ENCODE data around the gene TADA2B.
A peak's percentile ranks its signal among the peaks of the same experiment; 100 is the strongest.

TADA2B gene

DNA sequence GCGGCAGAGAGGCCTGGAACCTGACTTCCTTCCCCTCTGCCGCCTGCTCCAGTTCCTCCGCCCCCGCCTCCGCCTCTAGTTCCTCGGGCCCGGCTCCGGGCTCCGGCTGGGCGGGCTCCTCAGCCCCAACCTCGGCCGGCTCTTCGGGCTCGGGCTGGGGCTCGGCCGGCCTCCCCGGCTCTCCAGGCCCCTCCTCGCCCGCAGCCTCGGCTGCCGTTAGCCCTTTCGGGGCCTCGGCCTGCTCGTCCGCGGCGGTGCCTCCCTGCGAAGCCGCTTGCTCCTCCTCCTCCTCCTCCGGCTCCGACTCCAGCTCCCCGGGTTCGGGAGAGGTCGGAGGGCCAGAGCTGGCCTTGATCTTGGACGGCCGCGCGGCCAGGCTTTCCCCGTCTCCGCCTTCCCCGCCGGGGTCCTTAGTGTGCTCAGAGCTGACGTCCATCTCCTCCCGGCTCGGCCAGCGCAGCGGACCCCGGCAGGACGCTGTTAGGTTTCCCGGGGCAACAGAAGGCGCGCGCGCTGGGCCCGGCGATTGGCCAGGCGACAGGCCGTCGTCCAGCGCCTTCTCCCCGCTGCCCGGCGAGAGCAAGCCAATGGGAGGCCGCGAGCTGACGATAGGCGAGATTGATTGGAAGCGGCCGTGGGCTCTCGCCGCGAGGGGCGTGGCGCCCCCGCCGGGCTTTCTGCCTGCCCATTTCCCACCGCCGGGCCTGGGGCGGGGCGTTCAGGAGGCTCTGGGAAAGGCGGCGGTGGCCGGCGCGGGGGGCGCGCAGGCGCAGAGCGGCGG lies 479 bp upstream of the TADA2B start:
- DNase-seq: peak; percentile 95 to 97

DNA sequence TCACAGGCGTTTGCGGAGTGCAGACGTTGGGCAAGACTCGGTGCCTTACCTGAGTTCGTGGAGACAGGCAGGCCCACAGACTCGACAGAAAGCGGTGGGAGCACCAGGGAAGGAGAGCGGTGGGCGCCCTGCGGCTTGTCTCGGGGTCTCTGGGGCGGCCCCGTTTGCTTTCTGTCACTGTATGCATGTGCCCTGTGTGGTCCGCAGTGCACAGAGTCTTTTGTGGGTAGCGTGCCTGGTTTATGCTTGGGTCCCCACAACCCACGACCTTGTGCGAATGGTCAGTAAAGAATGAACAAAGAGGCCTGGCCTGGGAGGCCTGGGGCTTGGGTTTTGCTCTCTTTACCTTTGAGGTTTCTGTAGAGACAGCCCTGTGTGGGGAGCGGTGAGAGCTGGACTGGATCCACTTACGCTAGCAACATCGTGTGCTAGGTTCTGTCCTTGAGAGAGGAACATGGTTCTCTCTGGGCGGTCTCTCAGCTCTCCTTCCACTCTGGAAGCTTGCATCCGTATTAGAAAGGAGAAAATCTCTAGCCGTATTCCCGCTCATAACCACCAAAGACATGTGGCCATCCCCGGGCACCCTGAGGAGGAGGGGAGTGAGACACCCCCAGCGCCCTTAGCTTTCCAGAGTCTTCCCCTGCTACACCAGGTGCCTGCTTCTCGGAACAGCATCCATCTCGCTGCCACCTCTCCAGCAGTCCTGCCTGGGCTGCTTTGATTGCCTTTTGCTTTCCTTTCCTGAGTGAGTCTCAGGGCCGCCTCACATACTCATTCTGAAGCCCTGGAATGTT lies 1.2 kb downstream of the TADA2B start:
- DNase-seq: no peak

DNA sequence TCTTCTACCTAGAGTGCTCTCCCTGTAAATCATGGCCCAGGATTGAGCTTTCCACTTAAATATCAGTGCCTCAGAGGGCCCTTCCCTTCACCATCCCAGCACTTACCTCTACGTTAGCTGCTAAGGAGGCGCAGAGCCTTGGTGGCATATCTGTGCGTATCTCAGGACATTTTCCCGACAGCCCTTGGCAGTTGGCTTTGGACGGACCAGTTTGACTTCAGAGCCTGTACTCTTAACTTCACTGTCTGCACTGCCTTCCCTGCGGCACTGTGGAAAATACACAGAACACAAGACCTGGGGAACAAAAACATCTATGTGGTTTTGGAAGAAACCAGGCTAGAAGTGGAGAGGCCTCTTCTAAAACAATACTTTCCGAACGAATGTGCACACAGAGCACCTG lies 2.4 kb downstream of the TADA2B start:
- no peak for DNase-seq

DNA sequence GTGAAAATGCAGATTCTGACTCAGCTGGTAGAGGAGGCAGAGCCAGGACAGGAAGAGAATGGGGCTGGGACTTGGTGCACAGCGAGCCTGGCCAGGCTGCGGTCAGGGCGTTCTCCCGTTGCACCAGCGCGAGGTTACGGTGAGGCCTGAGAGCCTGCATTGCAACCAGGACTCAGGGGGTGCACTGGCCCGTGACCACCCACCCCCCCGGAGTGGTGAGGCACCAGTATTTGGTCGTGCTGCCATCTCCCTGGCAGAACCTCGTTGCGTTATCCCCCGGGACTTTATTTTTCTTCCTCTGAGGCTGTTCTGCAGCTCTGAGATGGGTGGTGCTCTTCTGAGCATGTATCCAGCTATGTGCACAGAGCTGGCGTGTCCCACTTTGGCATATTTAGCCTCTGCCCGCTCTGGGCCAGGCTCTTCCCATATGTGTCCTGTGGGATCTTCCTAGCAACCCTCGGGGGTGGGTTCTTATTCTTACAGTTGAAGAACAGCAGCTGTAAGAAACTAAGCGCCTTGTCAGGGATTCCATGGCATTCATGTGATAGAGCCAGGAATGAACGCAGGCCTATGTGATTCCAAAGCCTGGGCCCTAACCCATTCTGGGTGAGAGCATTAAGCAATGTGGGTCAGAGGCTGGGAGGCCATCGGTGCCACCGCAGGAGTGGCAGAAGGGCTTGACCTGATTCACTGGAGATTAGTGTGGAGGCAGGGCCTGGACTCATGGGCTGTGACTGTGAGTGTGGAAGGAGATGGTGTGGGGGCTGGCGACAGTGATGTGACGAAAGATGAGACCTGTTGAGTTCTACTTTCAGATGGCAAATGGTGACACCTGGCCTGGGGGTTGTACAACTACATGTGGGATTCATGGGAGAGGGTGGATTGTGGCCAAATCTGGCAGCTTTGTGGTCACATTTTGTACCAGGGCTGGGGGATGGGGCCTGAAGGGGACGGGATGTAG lies 3.1 kb downstream of the TADA2B start:
- DNase-seq: no peak

GRCh38 chr4:7046971-7047370 lies 3.8 kb downstream of the TADA2B start:
- no peak for DNase-seq

- no peak for DNase-seq
Measured at GRCh38 chr4:7048642-7049041, 5.5 kb downstream of the TADA2B start.

- DNase-seq: no peak
Measured at GRCh38 chr4:7049295-7049694, 6.1 kb downstream of the TADA2B start.

- no peak for DNase-seq
Measured at GRCh38 chr4:7049739-7050138, 6.6 kb downstream of the TADA2B start.

- no peak for DNase-seq
Measured at GRCh38 chr4:7050481-7051143, 7.4 kb downstream of the TADA2B start.

GRCh38 chr4:7051144-7051495 lies 7.9 kb downstream of the TADA2B start:
- no peak for DNase-seq

DNA sequence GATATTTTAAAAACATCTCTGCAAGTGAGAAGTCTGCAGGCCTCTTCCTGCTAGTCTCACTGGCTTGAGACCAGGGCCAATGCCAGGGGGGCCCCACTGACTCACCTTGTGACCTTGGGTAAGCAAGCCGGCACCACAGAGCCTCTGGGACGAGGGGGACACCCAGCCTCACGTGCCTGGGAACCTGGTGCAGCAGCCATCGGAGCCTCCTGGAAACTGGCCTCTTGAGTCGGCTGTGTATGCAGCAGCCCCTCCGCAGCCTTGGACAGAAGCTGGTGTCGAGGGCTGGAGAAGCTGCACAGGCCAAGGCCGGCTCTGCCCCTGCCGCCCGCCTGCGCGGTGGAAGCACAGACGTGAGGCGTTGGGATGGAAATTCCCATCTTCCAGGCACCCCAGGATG lies 8.7 kb downstream of the TADA2B start:
- no peak for DNase-seq

- no peak for DNase-seq
Measured at GRCh38 chr4:7052313-7052712, 9.1 kb downstream of the TADA2B start.

GRCh38 chr4:7052923-7053715 lies 9.9 kb downstream of the TADA2B start:
- DNase-seq: peak in 1 of 2 experiments; percentile 12

- DNase-seq: no peak
Measured at GRCh38 chr4:7054106-7054880, 11.1 kb downstream of the TADA2B start.

DNA sequence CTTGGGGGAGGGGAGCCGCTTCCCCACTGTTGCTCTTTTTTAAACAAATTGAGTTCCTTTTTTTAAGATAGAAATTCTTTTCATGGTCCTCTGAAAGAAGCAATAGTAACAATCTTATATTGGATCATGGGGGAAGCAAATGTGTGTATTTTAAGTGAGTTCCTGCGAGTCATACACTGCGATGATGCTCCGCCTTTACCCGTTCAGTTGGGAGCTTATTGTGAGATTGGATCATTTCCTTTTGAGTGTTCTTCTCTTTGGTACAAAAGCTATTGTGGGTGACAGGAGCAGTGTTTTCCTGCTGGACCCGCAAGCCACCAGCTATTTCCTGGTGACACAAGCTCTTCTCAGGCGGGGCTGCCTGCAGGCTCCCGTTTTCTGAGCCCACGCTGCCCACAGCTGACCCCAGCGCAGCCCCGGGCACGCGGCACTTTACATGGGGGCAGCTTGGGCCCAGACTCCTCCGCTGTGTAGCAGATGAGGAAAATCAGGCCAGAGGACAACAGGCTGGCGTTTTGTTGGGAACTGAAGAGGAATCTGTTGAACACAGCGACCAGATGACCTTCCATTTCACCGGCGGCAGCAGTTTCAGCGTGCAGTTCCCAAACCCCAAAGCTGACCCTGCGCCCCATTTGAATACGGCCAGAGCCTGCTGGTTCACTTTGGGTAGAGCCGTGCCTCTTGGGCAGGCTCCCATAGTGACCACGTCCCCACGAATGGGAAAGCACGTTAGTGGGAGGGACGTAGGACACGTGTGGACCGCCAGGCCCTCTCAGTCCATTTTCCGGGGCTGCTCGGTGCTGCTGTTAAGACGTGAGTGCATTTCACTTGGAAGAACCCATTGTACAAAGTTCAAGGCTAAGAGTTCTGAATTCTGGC lies 12.2 kb downstream of the TADA2B start:
- no peak for DNase-seq

GRCh38 chr4:7055990-7056325 lies 12.8 kb downstream of the TADA2B start:
- DNase-seq: no peak

GRCh38 chr4:7058792-7059191 lies 15.6 kb downstream of the TADA2B start:
- DNase-seq: no peak

DNA sequence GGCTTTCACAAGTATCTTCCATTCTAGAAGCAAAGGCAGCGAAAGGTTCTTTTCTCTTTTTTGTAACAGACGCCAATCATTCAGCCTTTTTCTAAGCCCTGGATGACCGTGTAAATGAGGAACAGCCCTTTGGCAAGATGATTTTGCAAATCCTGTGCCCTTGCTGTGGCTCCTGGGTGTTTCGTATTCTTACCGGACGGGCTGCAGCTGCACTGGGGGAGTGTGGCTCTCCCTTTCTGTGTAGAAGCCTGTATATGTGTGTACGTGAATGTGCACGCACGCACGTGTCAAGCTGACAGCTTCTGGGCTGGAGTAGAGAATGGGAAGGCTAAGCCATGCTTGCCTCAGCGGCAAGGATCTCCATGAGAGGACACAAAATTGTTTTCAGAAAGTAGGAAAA lies 16.5 kb downstream of the TADA2B start:
- peak; percentile 70 to 76 for DNase-seq

DNA sequence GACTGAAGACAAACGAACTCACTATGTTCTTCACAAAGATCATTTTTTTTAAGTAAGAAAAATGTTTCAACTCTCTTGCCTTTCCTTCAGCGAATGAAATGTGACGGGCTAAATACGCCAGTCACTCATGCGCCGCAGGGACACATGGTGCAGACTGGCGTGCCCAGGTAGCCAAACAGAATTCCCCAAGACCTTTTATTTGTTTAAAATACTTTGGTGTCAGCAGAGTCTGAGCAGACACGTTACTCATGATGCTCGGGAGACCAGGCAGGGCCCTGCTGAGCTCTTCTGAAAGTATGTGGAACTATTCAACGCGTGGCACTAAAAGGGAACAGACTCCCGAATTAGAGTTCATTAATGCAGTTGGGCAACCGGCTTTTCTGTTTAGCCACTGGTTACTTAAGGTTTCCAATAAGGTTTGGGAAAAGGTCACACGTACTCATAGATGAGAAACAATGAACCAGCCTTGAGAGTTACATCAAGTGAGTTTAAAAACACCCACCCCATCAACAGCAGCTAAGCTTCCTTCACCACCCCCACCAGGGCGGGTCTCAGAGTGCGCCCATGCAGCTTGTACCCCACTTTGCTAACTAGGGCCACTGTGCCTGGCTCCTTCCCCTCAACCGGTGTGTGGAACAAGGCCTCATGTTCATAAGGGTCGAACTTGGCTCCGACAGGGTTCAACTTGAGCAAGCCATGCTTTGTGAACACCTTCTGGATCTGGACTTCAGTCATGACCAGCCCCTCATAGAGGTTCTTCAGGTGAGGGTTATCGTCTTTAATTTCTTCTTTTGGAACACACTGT lies 17.4 kb downstream of the TADA2B start:
- no peak for DNase-seq

All from AML-193 (cell line).